Omental fat pad (tissue), 4 donors: ENCODE measurements around the gene RNLS. TPM values are rescaled to one million over a fixed set of nuclear protein-coding genes. Genes with fewer than 3 reads are reported as not detected.

Experiments used
- ATAC-seq: fragments of 150-250 bp; one replicate; pipeline ENCODE4 v1.9.1; 2016; ENCODE audit warnings: mild to moderate bottlenecking, moderate library complexity; ENCODE audit not compliant: low FRiP score
- DNase-seq: peaks from one replicate; pipeline ENCODE4 v3.0.0-alpha.2; 2019; ENCODE audit warnings: low spot score
- small RNA-seq: library from RNA; depleted of rRNA; stranded (forward); fragments of <200 nt; gene quantifications from one replicate; pipeline ENCODE3, GENCODE V24; 2016
- total RNA-seq, 4 donors: library from RNA; depleted of rRNA; stranded (reverse); fragments of >200 nt; gene quantifications; one replicate each; pipeline ENCODE4 v1.1.0, GENCODE V29; 2016
- TF ChIP-seq, protein P1 (sequence below), 3 donors: fragments of 450-650 bp; IDR thresholded peaks; one replicate each; pipeline ENCODE4 v1.5.1; 2016 to 2017; ENCODE audit warnings: antibody characterized with exemption in 3 of 3, mild to moderate bottlenecking in 3 of 3, moderate library complexity in 2 of 3

RNLS gene
- total RNA-seq, 4 donors from 2014 or later = 13.3 to 24.7 (median 18.3) TPM

DNA sequence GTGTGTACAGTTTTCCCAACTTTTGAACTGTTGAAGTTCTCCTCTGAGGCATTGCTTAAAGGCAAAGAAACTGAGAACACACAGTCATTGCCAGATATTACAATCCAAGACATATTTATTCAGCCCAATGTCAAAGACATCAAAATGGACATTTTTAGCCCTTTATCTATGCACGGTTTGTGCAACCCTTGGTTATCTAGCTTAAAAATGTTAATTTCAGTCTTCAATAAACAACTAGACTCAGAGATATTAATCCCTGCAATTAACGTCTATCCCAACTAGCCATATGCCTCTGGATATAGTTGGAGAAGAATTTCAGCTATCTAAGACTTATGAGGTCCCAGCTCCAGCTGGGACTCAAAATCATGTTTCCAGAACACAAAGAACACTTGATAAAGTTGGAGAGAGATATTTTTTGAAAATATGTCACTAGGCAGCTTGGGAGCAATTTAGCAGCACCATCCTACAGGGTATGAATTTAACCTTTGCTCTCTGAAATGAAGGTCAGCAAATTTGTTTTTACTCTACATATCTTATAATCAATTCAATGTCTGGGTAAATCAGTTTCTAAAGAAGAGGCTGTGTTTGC, 357.0 kb downstream of the RNLS start:
- ATAC-seq (no peak), DNase-seq (no peak)
- TF ChIP-seq, protein P1, sequence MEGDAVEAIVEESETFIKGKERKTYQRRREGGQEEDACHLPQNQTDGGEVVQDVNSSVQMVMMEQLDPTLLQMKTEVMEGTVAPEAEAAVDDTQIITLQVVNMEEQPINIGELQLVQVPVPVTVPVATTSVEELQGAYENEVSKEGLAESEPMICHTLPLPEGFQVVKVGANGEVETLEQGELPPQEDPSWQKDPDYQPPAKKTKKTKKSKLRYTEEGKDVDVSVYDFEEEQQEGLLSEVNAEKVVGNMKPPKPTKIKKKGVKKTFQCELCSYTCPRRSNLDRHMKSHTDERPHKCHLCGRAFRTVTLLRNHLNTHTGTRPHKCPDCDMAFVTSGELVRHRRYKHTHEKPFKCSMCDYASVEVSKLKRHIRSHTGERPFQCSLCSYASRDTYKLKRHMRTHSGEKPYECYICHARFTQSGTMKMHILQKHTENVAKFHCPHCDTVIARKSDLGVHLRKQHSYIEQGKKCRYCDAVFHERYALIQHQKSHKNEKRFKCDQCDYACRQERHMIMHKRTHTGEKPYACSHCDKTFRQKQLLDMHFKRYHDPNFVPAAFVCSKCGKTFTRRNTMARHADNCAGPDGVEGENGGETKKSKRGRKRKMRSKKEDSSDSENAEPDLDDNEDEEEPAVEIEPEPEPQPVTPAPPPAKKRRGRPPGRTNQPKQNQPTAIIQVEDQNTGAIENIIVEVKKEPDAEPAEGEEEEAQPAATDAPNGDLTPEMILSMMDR (IDR thresholded peaks at IDR 0.05) = no peak

Small RNA genes lying within 50 kb of the gene (small RNA-seq; reads per million reads assigned to genes)
- not detected for gene AL353149.1
- gene RF00019 = not detected

Other genes with a start within 250 kb of the RNLS start
- gene LIPJ, start 3.4 kb upstream of the RNLS start, total RNA-seq = under 1 TPM in 3 of 4 donors, not detected in 1; 0.19 to 0.47 (median 0.46) TPM
- gene LIPF, start 81.1 kb upstream of the RNLS start, total RNA-seq = not detected
- not detected for gene LIPK, start 122.9 kb upstream of the RNLS start, total RNA-seq
- gene LIPN, start 176.7 kb upstream of the RNLS start, total RNA-seq = 1 to 10 TPM in 1 of 4 donors, under 1 TPM in 1, not detected in 2; 0.56 to 1.4 TPM
- not detected for gene LIPM, start 219.4 kb upstream of the RNLS start, total RNA-seq